Astrocyte of the cerebellum (primary cell): ENCODE data around the gene GRIK2.
A peak's percentile ranks its signal among the peaks of the same experiment; 100 is the strongest.

Experiments
- DNase-seq: peaks from one replicate; pipeline ENCODE4 v3.0.0-alpha.2; 2011; ENCODE audit warnings: low read depth
- H3K4me3 ChIP-seq: 2 replicates; pipeline ENCODE4 v1.5.1; 2011; ENCODE audit warnings: mild to moderate bottlenecking, low read depth, low read length, moderate library complexity
- CTCF ChIP-seq: IDR thresholded peaks from 2 replicates; pipeline ENCODE4 v1.5.1; 2012; ENCODE audit warnings: low read length, low read depth, moderate library complexity, mild to moderate bottlenecking; ENCODE audit errors: missing control alignments
- in situ Hi-C: cut with HindIII; loops from 2 replicates; pipeline ENCODE4 v1.10.0; 2017; ENCODE audit warnings: low sequenced_read_pairs

GRIK2 gene

GRCh38 chr6:101399616-101400162 is 6.2 kb downstream of the GRIK2 start:
- H3K4me3 ChIP-seq = peak overlapping the region; percentile 33
- TF ChIP-seq CTCF = no peak
- DNase-seq = no peak
- in situ Hi-C loops = loop anchor here (10.0 kb wide), 1 partner anchor 405 kb away; no protein-coding TSS in a partner anchor

GRCh38 chr6:101400326-101401135 is 7.0 kb downstream of the GRIK2 start:
- in situ Hi-C loops = loop anchor here (10.0 kb wide), 1 partner anchor 404 kb away; no protein-coding TSS in a partner anchor
- TF ChIP-seq CTCF = no peak
- DNase-seq = no peak
- H3K4me3 ChIP-seq = no peak overlapping the region

- H3K4me3 ChIP-seq = no peak overlapping the region
- no peak for DNase-seq
- in situ Hi-C loops = loop anchor here (10.0 kb wide), 1 partner anchor 404 kb away; no protein-coding TSS in a partner anchor
- TF ChIP-seq CTCF = no peak
Observed at GRCh38 chr6:101401171-101401570, 7.7 kb downstream of the GRIK2 start.

- in situ Hi-C loops = loop anchor here (10.0 kb wide), 1 partner anchor 403 kb away; no protein-coding TSS in a partner anchor
- H3K4me3 ChIP-seq = peak overlapping the region; percentile 32
- DNase-seq = no peak
- TF ChIP-seq CTCF = no peak
Observed at GRCh38 chr6:101401792-101402621, 8.5 kb downstream of the GRIK2 start.

- no peak for TF ChIP-seq CTCF
- H3K4me3 ChIP-seq = peak overlapping the region; percentile 32
- DNase-seq = no peak
- in situ Hi-C loops = loop anchor here (10.0 kb wide), 1 partner anchor 402 kb away; no protein-coding TSS in a partner anchor
Observed at GRCh38 chr6:101402622-101403031, 9.1 kb downstream of the GRIK2 start.
